GM12872 (cell line): Measurements from ENCODE around the gene ADGRV1.

Experiments used
- TF ChIP-seq, protein P1 (sequence below): IDR thresholded peaks from 3 replicates; pipeline ENCODE4 v1.5.1; 2011; ENCODE audit warnings: low read depth, mild to moderate bottlenecking, low read length, moderate library complexity; ENCODE audit not compliant: insufficient read depth

Gene ADGRV1

DNA sequence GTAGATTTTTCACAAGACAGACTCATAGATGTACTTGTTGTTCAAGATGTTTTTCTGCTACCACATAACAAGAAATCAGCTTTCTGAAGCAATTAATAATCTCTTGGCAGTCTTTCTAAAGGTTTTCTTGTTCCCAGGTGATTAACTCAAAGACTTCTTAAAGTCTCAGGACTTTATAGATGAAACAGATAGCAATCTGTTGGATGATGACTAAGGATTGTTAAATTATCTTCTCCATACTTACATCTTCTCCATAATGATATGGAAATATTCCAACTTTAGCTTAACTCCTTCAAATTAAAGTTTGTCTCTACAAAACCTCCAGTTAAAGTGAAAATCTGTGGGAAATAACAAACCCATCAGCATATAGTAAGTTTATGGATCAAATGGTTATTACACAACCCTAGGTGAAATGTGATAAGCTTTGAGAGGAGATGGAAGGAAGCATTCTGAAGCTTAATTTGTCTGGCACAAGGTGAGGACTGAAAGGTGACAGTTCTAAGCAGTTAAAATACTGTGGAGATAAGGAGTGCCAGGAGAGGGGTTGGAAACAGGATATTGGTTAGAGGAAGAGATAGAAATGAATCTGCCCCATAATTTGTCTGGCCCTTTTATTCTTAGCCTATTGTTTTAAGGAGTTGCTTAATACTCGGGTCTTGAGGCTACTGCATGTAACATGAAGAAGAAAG lies 326.7 kb downstream of the ADGRV1 start:
- TF ChIP-seq, protein P1, sequence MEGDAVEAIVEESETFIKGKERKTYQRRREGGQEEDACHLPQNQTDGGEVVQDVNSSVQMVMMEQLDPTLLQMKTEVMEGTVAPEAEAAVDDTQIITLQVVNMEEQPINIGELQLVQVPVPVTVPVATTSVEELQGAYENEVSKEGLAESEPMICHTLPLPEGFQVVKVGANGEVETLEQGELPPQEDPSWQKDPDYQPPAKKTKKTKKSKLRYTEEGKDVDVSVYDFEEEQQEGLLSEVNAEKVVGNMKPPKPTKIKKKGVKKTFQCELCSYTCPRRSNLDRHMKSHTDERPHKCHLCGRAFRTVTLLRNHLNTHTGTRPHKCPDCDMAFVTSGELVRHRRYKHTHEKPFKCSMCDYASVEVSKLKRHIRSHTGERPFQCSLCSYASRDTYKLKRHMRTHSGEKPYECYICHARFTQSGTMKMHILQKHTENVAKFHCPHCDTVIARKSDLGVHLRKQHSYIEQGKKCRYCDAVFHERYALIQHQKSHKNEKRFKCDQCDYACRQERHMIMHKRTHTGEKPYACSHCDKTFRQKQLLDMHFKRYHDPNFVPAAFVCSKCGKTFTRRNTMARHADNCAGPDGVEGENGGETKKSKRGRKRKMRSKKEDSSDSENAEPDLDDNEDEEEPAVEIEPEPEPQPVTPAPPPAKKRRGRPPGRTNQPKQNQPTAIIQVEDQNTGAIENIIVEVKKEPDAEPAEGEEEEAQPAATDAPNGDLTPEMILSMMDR: no peak

- TF ChIP-seq, protein P1: no peak
These were observed 327.8 kb downstream of the ADGRV1 start for GRCh38 chr5:90886381-90886780.

- TF ChIP-seq, protein P1: no peak
These were observed 330.1 kb downstream of the ADGRV1 start for GRCh38 chr5:90888511-90889324.

DNA sequence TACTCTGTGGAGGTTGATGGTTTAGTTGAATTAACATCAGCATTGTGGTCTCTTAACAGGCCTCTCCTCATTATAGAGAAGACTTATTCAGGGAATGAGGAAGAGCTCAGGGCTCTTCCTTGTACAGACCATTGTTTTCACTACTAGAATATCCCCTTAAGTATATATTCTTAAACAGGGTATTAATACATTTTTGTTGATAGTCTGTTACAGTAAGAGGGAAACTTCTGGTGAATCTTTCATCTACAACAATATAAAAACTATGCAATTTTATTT lies 330.7 kb downstream of the ADGRV1 start:
- TF ChIP-seq, protein P1: no peak

DNA sequence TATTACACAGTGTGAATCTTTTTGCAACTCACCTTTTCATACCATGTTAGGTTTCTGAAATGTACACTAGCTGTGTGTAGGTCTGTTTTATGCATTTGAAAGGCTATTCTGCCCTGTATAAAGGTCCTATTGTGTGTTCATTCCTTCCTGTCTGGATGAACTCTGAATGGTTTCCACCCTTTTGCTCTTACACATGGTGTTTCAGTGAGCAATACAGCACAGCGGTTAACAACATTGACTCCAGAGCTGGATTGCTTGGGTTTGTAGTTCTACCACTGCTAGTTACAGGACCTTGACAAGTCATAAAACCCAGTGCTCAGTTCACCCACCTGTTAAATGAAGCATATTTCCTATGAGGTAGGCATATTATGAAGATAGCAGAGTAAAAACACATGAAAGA lies 331.6 kb downstream of the ADGRV1 start:
- TF ChIP-seq, protein P1: no peak

- TF ChIP-seq, protein P1: no peak
These were observed 336.3 kb downstream of the ADGRV1 start for GRCh38 chr5:90894866-90895420.

DNA sequence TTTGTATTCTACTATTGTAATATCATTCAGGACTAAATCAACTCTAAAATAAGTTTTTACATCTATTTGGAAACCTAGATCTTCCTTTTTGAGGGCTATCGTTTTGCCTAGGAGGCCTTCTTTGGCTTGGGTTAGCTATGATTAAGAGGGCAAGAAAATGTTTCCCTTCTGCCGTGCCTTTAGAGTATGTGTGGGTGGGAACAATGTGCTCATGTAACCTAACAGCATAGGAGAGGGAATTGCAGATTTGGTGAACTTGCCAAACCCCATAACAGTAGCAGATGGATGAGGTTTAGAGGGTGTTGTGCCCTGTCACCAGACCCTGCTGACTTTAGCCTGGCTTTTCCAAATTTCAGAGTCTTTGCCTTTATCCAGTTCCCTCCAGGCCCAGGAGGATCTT lies 339.0 kb downstream of the ADGRV1 start:
- TF ChIP-seq, protein P1: no peak
